ENCODE results near the gene GPC6. TPM values are rescaled to one million over a fixed set of nuclear protein-coding genes. Genes with fewer than 3 reads are reported as not detected.

Gene GPC6
- total RNA-seq, 1 experiment from 2014 or later = not detected

DNA sequence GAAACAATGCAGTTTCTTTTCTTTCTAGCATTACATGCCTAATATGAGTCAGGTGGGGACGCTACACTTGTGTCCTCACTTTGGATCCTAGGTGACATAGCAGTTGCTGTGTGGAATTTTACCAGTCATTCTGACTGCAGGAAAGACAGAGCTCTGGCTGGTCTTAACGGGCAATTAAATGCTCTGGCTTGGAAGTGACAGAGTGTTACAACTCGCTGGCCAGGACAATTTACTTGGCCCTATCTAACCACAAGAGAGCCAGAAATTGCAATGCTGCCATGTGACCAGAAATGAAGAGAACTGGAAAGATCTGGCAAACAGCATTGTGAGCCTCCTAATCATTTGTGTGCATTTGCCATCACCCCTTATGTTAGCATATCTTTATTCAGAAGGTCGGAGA, 901.8 kb downstream of the GPC6 start:
- Mint-ChIP-seq H3K27ac (ENCODE audit: unreplicated experiment) (no peak overlapping the region), H3K36me3 (ENCODE audit: insufficient read depth, unreplicated experiment) (no peaks in the 10 kb centered on the region), H3K27me3 (ENCODE audit: unreplicated experiment) (no peaks in the 10 kb centered on the region), H3K9me3 (ENCODE audit: low read depth, unreplicated experiment) (no peaks in the 10 kb centered on the region), H3K4me1 (ENCODE audit: low read depth, unreplicated experiment) (no peaks in the 10 kb centered on the region), H3K4me3 (ENCODE audit: low read depth, unreplicated experiment) (no peak overlapping the region)
- no peak for DNase-seq
- intact Hi-C loops (cut with micrococcal nuclease; ENCODE audit: unreplicated experiment) = no loop called here
- BruUV-seq (replicated peaks) = no TSS peak
- TF ChIP-seq, protein P1, sequence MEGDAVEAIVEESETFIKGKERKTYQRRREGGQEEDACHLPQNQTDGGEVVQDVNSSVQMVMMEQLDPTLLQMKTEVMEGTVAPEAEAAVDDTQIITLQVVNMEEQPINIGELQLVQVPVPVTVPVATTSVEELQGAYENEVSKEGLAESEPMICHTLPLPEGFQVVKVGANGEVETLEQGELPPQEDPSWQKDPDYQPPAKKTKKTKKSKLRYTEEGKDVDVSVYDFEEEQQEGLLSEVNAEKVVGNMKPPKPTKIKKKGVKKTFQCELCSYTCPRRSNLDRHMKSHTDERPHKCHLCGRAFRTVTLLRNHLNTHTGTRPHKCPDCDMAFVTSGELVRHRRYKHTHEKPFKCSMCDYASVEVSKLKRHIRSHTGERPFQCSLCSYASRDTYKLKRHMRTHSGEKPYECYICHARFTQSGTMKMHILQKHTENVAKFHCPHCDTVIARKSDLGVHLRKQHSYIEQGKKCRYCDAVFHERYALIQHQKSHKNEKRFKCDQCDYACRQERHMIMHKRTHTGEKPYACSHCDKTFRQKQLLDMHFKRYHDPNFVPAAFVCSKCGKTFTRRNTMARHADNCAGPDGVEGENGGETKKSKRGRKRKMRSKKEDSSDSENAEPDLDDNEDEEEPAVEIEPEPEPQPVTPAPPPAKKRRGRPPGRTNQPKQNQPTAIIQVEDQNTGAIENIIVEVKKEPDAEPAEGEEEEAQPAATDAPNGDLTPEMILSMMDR (IDR thresholded peaks at IDR 0.05; ENCODE audit: unreplicated experiment) = no peak
- CTCF ChIA-PET = no interaction called here

DNA sequence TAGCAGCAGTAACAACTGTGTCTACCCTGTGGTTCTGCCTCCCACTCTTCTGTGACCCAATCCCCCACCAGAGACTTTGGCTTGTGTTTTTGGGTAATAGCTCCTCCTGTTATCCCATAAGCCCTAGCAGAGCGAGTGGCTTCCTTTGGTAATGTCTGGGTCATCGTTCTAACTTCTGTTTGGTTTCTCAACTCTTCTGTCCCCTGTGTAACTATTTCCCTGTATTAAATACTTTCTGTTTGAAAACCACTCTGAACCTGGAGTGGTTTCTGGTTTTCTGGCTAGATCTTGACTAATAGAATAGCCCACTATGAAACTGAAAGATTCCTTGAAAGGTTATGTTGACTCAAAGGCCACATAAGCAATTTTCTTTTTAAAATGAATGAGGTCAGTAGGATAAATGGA, 902.9 kb downstream of the GPC6 start:
- H3K4me3 Mint-ChIP-seq (ENCODE audit: low read depth, unreplicated experiment) = no peak overlapping the region
- intact Hi-C loops (cut with micrococcal nuclease; ENCODE audit: unreplicated experiment) = no loop called here
- no TSS peak for BruUV-seq (replicated peaks)
- H3K36me3 Mint-ChIP-seq (ENCODE audit: insufficient read depth, unreplicated experiment) = no peaks in the 10 kb centered on the region
- TF ChIP-seq, protein P1 (IDR thresholded peaks at IDR 0.05; ENCODE audit: unreplicated experiment) = no peak
- CTCF ChIA-PET = no interaction called here
- H3K4me1 Mint-ChIP-seq (ENCODE audit: low read depth, unreplicated experiment) = no peaks in the 10 kb centered on the region
- no peak for DNase-seq
- no peak overlapping the region for H3K27ac Mint-ChIP-seq (ENCODE audit: unreplicated experiment)
- H3K27me3 Mint-ChIP-seq (ENCODE audit: unreplicated experiment) = no peaks in the 10 kb centered on the region
- H3K9me3 Mint-ChIP-seq (ENCODE audit: low read depth, unreplicated experiment) = no peaks in the 10 kb centered on the region

DNA sequence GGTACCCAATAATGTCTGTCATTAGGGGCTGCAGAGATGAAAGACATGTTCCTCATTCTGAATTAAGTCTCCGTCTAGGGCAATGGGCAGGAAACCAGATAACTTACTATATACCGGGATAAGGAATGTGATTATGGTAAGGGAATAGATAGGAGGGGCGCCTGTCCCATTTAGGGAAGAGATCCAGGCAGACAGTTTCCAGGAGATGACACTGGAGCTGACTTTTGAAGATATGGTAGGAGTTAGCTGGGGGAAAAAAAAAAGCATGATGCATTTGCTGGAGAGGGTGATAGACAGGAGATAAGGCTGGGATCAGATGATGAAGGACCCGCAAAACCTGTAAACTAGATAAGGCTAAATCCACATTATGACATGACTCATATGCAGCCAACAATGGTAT, 912.2 kb downstream of the GPC6 start:
- Mint-ChIP-seq H3K36me3 (ENCODE audit: insufficient read depth, unreplicated experiment) (no peaks in the 10 kb centered on the region), H3K9me3 (ENCODE audit: low read depth, unreplicated experiment) (no peaks in the 10 kb centered on the region), H3K27me3 (ENCODE audit: unreplicated experiment) (no peaks in the 10 kb centered on the region), H3K27ac (ENCODE audit: unreplicated experiment) (no peak overlapping the region), H3K4me3 (ENCODE audit: low read depth, unreplicated experiment) (no peak overlapping the region), H3K4me1 (ENCODE audit: low read depth, unreplicated experiment) (no peaks in the 10 kb centered on the region)
- BruUV-seq (replicated peaks) = no TSS peak
- TF ChIP-seq, protein P1 (IDR thresholded peaks at IDR 0.05; ENCODE audit: unreplicated experiment) = no peak
- DNase-seq = no peak
- intact Hi-C loops (cut with micrococcal nuclease; ENCODE audit: unreplicated experiment) = no loop called here
- CTCF ChIA-PET = no interaction called here

DNA sequence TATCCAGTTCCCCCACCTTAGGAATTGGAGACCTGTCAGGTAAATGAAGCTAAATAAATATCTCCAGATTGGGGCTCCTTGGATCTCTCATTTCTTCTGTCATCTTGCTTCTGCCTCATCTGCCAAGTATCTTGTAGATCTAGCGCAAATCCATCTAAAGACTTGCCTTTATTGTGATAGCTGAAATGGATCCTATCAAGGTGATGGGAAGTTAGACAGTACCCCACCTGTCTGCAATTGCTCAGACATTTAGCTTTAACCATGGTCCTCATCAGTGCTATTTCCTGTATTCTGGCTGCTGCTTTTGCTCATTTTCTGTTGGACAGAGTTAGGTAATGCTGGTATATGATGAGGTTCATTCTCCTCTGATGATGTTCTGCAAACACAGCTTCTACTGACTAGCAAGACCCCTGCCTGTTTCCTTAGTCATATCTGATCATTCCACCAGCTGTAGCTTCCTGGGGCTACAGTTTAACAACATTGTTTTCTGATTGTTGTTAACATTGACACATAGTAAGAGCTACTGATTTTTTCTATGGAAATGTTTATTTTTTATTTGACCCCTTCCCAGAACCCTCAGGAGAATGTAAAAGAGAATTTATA, 912.9 kb downstream of the GPC6 start:
- Mint-ChIP-seq H3K36me3 (ENCODE audit: insufficient read depth, unreplicated experiment) (no peaks in the 10 kb centered on the region), H3K27me3 (ENCODE audit: unreplicated experiment) (no peaks in the 10 kb centered on the region), H3K27ac (ENCODE audit: unreplicated experiment) (no peak overlapping the region), H3K4me1 (ENCODE audit: low read depth, unreplicated experiment) (no peaks in the 10 kb centered on the region), H3K9me3 (ENCODE audit: low read depth, unreplicated experiment) (no peaks in the 10 kb centered on the region), H3K4me3 (ENCODE audit: low read depth, unreplicated experiment) (no peak overlapping the region)
- no TSS peak for BruUV-seq (replicated peaks)
- intact Hi-C loops (cut with micrococcal nuclease; ENCODE audit: unreplicated experiment) = no loop called here
- no peak for DNase-seq
- TF ChIP-seq, protein P1 (IDR thresholded peaks at IDR 0.05; ENCODE audit: unreplicated experiment) = no peak
- CTCF ChIA-PET = no interaction called here

Data from Calu3 (cell line).